Measurements from ENCODE around the gene SPOP. TPM values are rescaled to one million over a fixed set of nuclear protein-coding genes. Genes with fewer than 3 reads are reported as not detected.

Gene SPOP
- total RNA-seq, 2 experiments from 2014 or later, result 64.1 to 68.1 TPM

DNA sequence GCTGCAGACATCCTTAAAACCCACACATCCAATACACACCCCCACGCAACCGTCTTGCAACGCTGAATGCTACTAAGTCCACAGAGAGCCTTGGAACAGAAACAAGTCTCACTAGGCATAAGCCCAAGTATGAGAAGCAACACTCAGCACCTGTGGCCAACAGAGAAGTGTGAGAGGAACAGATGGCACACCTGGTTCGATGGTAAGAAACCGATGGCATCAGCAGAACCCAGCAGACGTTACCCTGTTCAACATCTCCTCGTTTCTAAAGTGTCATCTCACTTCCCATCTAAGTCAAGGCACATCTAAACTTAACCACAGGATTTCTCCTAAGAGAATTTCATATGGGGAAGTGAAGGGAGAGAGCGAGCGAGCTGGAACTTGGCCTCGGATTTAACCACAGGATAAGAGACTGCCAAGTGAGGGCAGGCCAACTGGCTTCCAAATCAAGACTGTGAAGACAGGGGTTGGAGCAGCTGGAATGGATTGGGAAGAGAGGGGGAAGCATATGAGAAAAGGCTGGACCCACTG, 61.2 kb downstream of the SPOP start:
- ChIA-PET POLR2A (no interaction called here), CTCF (no interaction called here)
- peaks cover 23% of the 10 kb centered on the region for H3K4me1 Mint-ChIP-seq
- H3K9me3 Mint-ChIP-seq, result no peaks in the 10 kb centered on the region
- no peak overlapping the region for H3K4me3 Mint-ChIP-seq
- no peak overlapping the region for H3K27ac Mint-ChIP-seq
- no peaks in the 10 kb centered on the region for H3K27me3 Mint-ChIP-seq
- no peak for DNase-seq
- H3K36me3 Mint-ChIP-seq (ENCODE audit: low read depth), result peaks cover 41% of the 10 kb centered on the region

DNA sequence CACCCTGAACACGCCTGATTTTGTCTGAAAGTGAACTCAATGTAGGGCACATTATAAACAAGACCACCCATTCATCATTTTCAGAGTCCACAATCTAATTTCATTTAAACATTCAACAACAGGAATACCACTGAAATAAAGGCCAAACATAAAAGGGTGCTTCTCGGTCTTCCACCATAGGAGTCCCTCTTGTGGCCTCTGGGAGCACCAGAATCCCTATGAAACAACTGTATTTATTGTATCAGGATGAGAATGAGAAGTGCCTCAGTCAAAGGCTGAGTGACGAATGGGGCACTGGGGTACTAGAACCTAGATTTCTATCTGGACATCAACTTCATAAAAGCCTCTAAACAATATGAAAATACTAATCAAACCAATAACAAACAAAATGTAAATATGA, 61.8 kb downstream of the SPOP start:
- Mint-ChIP-seq H3K4me1 (peaks cover 22% of the 10 kb centered on the region), H3K36me3 (ENCODE audit: low read depth) (peaks cover 40% of the 10 kb centered on the region), H3K4me3 (no peak overlapping the region), H3K27me3 (no peaks in the 10 kb centered on the region), H3K9me3 (no peaks in the 10 kb centered on the region), H3K27ac (no peak overlapping the region)
- no peak for DNase-seq
- POLR2A ChIA-PET, result no interaction called here
- CTCF ChIA-PET, result interaction anchor here (1.3 to 1.5 kb wide), 3 partner anchors 19 to 381 kb away, joined by 3 read pairs; no protein-coding TSS in a partner anchor

DNA sequence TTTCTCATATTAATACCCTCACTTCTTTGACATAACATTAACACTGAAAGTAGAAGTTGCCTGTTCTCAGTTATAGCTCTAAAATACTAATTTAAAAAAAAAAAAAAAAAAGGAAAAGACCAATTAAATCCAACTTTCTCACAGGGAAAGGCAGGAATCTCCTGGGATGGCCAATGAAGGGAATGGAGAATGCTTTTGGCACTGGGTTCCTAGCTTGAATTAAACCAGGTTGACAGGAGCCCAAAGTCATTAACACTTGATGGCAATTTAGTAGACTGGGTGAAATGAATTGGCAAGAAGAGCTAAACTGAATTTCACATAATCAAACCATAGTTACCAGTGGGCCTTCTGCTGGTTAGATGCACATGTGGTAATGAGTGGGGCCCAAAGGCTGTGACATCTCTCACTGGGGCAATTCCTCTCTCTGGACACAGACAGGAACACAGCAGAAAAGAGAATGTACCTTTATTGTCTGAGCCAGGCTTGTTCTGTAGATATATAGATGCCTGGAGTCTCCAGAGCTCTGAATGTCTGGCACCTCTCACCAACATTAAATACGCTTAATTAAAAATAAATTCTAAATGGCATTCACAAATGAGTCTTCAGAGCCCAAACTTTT, 64.6 kb downstream of the SPOP start:
- ChIA-PET CTCF (interaction anchor here (0.5 to 0.9 kb wide), 3 partner anchors 12 to 1202 kb away, joined by 3 to 4 read pairs (median 3); no protein-coding TSS in a partner anchor), POLR2A (no interaction called here)
- H3K36me3 Mint-ChIP-seq (ENCODE audit: low read depth), result peaks cover 41% of the 10 kb centered on the region
- no peaks in the 10 kb centered on the region for H3K27me3 Mint-ChIP-seq
- no peaks in the 10 kb centered on the region for H3K9me3 Mint-ChIP-seq
- no peak overlapping the region for H3K4me3 Mint-ChIP-seq
- peaks cover 8% of the 10 kb centered on the region for H3K4me1 Mint-ChIP-seq
- no peak overlapping the region for H3K27ac Mint-ChIP-seq
- no peak for DNase-seq

DNA sequence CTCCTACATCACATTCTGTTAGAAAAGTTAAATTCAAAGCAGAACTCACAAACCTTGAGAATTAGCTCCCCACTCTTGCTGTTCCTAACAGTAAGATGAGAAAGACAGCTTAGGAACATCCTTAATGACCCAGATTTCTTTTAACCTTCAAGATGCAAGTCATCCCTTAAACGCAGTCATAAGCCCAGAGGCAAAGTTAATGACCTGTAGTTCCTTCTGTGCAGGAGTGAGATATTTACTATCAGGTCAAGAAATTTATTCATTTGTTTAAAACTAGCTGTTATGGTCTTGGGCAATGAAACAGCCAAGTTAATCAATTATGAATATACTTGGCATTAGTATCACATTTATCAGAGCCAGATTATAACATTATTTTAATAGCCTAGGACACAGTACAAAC, 65.2 kb downstream of the SPOP start:
- Mint-ChIP-seq H3K4me1 (peaks cover 2% of the 10 kb centered on the region), H3K36me3 (ENCODE audit: low read depth) (peaks cover 38% of the 10 kb centered on the region), H3K4me3 (no peak overlapping the region)

DNA sequence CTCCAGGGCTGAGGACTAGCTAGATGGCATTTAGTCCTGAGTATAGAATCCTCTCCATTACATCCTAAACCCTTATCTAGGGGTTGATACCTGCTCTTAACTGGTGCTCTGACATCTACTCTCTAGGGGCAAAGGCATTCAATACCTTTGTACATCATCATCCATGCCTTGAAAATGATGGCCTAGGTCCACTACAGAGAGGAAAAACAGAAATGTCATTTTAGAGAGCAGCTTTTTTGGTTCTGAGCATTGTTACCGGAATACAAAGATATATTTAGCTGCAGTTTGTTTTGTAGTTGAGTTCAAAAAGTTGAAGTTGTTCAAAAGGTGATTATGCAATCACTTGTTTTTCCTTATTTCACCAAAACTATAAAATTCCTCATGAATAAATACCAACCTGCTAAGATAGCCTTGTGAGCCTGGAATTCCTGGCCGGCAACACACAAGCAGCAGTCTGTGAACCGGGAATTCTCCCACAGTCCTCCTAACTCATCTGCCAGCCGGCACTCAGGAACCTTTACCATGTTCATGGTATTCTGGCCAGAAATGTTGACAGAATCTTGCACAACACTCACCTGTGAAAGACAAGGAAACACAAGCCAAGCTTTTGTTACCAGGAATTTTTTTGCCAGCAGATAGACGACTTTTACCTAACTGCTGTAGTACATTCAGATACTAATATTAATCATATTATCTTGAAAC, 66.9 kb downstream of the SPOP start:
- POLR2A ChIA-PET, result no interaction called here
- H3K36me3 Mint-ChIP-seq (ENCODE audit: low read depth), result peaks cover 40% of the 10 kb centered on the region
- no peak overlapping the region for H3K4me3 Mint-ChIP-seq
- no peak for DNase-seq
- no peaks in the 10 kb centered on the region for H3K4me1 Mint-ChIP-seq
- CTCF ChIA-PET, result interaction anchor here (1.0 kb wide), 1 partner anchor 16 kb away, joined by 3 read pairs; no protein-coding TSS in a partner anchor
- no peaks in the 10 kb centered on the region for H3K27me3 Mint-ChIP-seq
- H3K27ac Mint-ChIP-seq, result no peak overlapping the region
- no peaks in the 10 kb centered on the region for H3K9me3 Mint-ChIP-seq

More for the DNA sequence above, 65.2 kb downstream of the SPOP start:
- no peak overlapping the region for H3K27ac Mint-ChIP-seq
- no peaks in the 10 kb centered on the region for H3K27me3 Mint-ChIP-seq
- no peaks in the 10 kb centered on the region for H3K9me3 Mint-ChIP-seq
- CTCF ChIA-PET, result interaction anchor here (0.5 to 0.9 kb wide), 2 partner anchors 11 to 1202 kb away, joined by 3 read pairs; no protein-coding TSS in a partner anchor
- DNase-seq, result no peak
- POLR2A ChIA-PET, result no interaction called here

DNA sequence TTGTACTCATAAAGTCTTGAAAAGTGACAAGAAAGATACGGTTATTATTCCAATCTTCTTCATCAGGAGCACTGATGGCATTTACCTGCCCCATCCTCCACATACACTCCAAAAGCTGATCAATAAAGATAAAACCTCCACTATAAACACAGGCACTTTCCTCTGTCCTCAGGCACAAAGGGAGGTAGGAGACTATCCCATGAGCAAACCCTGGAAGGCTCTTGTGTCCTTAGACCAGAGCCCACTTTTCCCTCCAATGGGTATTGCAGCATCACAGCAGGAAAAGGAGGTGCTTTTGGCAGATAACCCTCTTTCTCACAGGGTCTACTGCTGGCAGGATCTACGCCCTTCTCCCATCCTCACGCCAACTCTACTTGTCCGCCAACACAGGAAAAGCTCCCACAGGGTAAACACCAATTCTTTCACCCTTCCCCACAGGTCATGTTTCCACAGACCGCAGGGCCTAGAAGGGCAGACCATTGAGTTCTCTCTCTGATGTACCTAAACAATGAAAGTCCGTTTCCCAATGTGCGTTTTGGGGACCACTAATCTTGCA, 73.5 kb downstream of the SPOP start:
- no peaks in the 10 kb centered on the region for H3K27me3 Mint-ChIP-seq
- H3K4me3 Mint-ChIP-seq, result no peak overlapping the region
- peaks cover 47% of the 10 kb centered on the region for H3K36me3 Mint-ChIP-seq (ENCODE audit: low read depth)
- no peaks in the 10 kb centered on the region for H3K9me3 Mint-ChIP-seq
- peaks cover 4% of the 10 kb centered on the region for H3K4me1 Mint-ChIP-seq
- no peak overlapping the region for H3K27ac Mint-ChIP-seq
- CTCF ChIA-PET, result no interaction called here
- POLR2A ChIA-PET, result no interaction called here
- DNase-seq, result no peak

DNA sequence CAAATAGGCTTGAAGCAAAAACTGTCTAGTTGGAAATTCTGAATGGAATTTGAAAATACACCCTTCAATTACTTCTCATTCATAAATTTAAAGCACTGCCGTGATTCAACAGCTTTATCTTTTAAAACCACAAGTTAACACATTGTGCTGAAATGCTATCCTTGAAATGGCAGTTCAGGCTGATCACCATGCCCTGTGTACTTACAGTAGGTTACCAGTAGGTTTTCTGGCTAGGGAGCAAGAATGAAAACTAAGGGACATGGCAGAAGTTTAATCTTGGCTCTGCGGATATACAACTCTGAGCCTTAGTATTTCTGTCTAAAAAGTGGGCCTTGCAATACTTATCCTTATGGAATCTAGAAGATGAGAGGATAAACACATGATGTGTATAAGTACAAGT, 74.2 kb downstream of the SPOP start:
- Mint-ChIP-seq H3K27me3 (no peaks in the 10 kb centered on the region), H3K27ac (no peak overlapping the region), H3K4me1 (peaks cover 4% of the 10 kb centered on the region), H3K4me3 (no peak overlapping the region), H3K9me3 (no peaks in the 10 kb centered on the region), H3K36me3 (ENCODE audit: low read depth) (peaks cover 46% of the 10 kb centered on the region)
- ChIA-PET POLR2A (no interaction called here), CTCF (interaction anchor here (0.9 to 1.0 kb wide), 2 partner anchors 11 to 33 kb away, joined by 3 read pairs; no protein-coding TSS in a partner anchor)
- no peak for DNase-seq

DNA sequence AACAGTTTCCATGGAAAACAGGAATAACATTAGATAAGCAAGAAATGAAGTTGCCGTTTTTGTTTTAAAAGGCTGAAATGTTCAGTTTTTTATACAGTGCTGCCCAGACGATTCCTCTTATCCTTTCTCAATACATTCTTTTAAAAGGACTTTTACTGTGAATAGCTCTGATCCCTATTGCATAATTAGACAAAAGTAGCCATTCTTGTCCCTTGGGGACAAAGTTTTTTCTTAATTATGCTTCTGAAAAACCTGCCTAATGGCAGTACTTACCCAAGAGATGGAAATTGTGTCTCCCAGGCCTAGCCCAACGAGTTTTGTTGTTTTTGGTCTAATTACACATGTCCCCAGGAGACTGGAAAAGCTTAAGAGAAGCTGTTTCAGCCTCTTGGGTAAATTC, 74.7 kb downstream of the SPOP start:
- H3K27ac Mint-ChIP-seq, result no peak overlapping the region
- H3K4me3 Mint-ChIP-seq, result no peak overlapping the region
- ChIA-PET CTCF (interaction anchor here (0.9 to 1.2 kb wide), 3 partner anchors 11 to 32 kb away, joined by 3 read pairs; no protein-coding TSS in a partner anchor), POLR2A (no interaction called here)
- no peaks in the 10 kb centered on the region for H3K9me3 Mint-ChIP-seq
- H3K4me1 Mint-ChIP-seq, result peaks cover 4% of the 10 kb centered on the region
- H3K36me3 Mint-ChIP-seq (ENCODE audit: low read depth), result peaks cover 43% of the 10 kb centered on the region
- H3K27me3 Mint-ChIP-seq, result no peaks in the 10 kb centered on the region
- no peak for DNase-seq

DNA sequence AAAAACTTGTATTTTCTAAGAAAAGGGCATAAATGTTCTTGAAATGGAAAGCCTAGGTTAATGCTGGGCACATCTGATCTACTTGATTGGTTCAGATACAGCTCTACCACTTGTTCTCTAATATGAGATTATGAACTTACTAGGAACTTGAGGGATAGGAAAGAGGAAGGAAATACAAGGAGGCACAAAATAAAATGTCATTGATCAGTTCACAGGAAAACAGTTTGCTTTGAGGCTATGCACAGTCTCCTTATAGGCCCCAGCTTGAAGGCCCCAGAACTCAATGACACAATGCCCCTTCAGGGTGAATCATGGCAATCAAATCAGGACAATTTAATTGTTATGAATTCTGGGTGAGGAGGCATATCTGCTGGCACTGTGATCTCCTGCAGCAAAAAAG, 75.1 kb downstream of the SPOP start:
- H3K4me1 Mint-ChIP-seq, result peaks cover 4% of the 10 kb centered on the region
- H3K9me3 Mint-ChIP-seq, result no peaks in the 10 kb centered on the region
- peaks cover 41% of the 10 kb centered on the region for H3K36me3 Mint-ChIP-seq (ENCODE audit: low read depth)
- no peaks in the 10 kb centered on the region for H3K27me3 Mint-ChIP-seq
- no peak overlapping the region for H3K4me3 Mint-ChIP-seq
- ChIA-PET POLR2A (no interaction called here), CTCF (interaction anchor here (1.0 to 1.2 kb wide), 2 partner anchors 28 to 32 kb away, joined by 3 read pairs; no protein-coding TSS in a partner anchor)
- H3K27ac Mint-ChIP-seq, result no peak overlapping the region
- no peak for DNase-seq

DNA sequence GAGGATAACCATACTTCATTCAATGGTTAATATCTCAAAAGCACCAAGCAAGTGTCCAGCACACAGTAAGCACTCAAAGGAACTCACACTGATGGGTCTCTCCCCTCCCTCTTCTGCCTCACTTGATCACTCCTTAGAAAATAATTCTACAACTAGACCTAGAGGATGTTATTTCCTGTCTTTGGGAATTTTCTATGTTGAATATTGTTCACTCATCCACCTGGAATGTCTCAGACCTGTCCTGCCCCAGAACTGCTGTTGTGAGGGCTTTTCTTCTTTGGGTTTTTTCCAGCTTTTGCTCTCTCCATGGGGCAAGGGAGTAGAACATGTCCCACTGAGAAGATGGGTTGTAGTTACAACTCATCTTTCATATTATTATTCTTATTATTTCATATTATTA, 76.9 kb downstream of the SPOP start:
- CTCF ChIA-PET, result interaction anchor here (1.1 kb wide), 1 partner anchor 95 kb away, joined by 3 read pairs; no protein-coding TSS in a partner anchor
- Mint-ChIP-seq H3K4me3 (no peak overlapping the region), H3K27me3 (no peaks in the 10 kb centered on the region), H3K36me3 (ENCODE audit: low read depth) (peaks cover 50% of the 10 kb centered on the region), H3K4me1 (peaks cover 4% of the 10 kb centered on the region), H3K27ac (no peak overlapping the region), H3K9me3 (no peaks in the 10 kb centered on the region)
- POLR2A ChIA-PET, result no interaction called here
- no peak for DNase-seq

DNA sequence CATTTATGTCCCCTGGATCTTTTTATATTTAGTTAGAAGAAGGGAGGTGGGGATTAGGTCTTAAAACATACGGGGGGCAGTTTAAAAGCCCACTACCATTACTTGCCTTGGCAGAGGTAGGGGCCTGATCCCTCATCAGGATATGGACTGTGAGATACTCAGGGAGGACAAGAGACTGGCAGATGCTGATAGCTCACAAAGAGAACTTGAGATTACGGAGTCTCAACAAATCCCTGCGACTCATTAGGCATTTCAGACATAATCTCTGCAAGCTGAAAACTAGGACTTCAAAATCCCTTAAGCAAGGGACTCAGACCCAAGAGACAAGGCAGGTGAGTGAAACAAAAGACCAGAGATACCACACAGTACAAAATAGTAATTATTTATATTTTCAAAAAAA, 79.0 kb downstream of the SPOP start:
- Mint-ChIP-seq H3K27ac (no peak overlapping the region), H3K9me3 (no peaks in the 10 kb centered on the region), H3K36me3 (ENCODE audit: low read depth) (peaks cover 43% of the 10 kb centered on the region), H3K4me1 (peaks cover 4% of the 10 kb centered on the region), H3K4me3 (no peak overlapping the region), H3K27me3 (no peaks in the 10 kb centered on the region)
- CTCF ChIA-PET, result interaction anchor here (0.8 to 1.0 kb wide), 2 partner anchors 48 to 117 kb away, joined by 4 to 7 read pairs; no protein-coding TSS in a partner anchor
- POLR2A ChIA-PET, result no interaction called here
- no peak for DNase-seq

DNA sequence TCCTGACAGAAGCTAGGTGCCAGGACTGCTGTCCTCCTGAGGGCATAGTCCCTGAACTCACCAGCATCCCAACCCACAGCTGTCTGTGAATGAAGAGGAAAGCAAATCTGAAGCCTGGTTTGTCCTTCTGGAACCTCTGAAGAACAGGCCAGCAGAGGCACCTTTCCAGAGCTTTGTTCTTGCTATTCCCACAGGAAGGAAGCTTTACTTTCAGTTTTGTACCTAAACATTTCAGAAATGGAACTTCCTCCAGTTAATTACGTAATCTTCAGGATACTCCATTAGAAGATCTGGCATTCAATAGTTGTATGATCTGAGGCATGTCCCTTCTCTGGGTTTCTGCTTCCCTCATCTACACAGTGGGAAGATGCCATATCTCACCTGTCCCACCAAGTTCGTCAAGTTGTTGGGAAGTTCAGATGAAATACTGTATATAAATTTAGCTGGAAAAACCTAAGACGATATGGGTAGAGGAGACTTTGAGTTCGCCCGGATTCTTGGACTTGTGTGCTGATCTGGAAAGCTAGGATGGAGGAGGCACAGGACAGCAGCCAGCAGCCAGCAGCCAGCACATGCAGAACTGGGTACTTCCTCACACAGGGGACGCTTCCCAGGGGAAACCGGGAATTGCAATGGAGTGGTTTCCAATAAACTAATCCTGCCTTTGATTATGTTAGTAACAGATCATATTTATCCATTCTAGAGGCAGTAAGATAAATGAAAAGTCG, 79.8 kb downstream of the SPOP start:
- H3K36me3 Mint-ChIP-seq (ENCODE audit: low read depth), result peaks cover 38% of the 10 kb centered on the region
- CTCF ChIA-PET, result interaction anchor here (0.6 to 1.5 kb wide), 8 partner anchors 10 to 41 kb away, joined by 3 to 5 read pairs (median 4); no protein-coding TSS in a partner anchor
- POLR2A ChIA-PET, result interaction anchor here (0.5 kb wide), 1 partner anchor 222 kb away, joined by 3 read pairs; no protein-coding TSS in a partner anchor
- H3K9me3 Mint-ChIP-seq, result no peaks in the 10 kb centered on the region
- no peak overlapping the region for H3K4me3 Mint-ChIP-seq
- no peak for DNase-seq
- H3K27ac Mint-ChIP-seq, result no peak overlapping the region
- no peaks in the 10 kb centered on the region for H3K27me3 Mint-ChIP-seq
- H3K4me1 Mint-ChIP-seq, result peaks cover 4% of the 10 kb centered on the region
